Activated T-cell treated with anti-CD3 and anti-CD28 coated beads, Interleukin-2, amount 50 U/mL, for 4 hours (primary cell): ENCODE measurements around the gene SH3PXD2A. TPM values are rescaled to one million over a fixed set of nuclear protein-coding genes. Genes with fewer than 3 reads are reported as not detected.
A peak's percentile ranks its signal among the peaks of the same experiment; 100 is the strongest.

Experiments
- ATAC-seq, 2 donors: fragments of 200-7000 bp; cut with Tn5 transposase; one replicate each; pipeline ENCODE4 v1.10.0; 2021
- DNase-seq: peaks from one replicate; pipeline ENCODE4 v3.0.0-alpha.2; 2020
- H3K27me3 Mint-ChIP-seq: one replicate; pipeline ENCODE4 v1.8.0; 2021; ENCODE audit warnings: low read depth, mixed read lengths
- H3K36me3 Mint-ChIP-seq: one replicate; pipeline ENCODE4 v1.8.0; 2022; ENCODE audit warnings: mixed read lengths; ENCODE audit not compliant: insufficient read depth
- H3K4me1 Mint-ChIP-seq: one replicate; pipeline ENCODE4 v1.8.0; 2021; ENCODE audit warnings: low read depth, mixed read lengths
- H3K4me3 Mint-ChIP-seq: one replicate; pipeline ENCODE4 v1.8.0; 2021; ENCODE audit warnings: mild to moderate bottlenecking, moderate library complexity, mixed read lengths
- H3K9me3 Mint-ChIP-seq: one replicate; pipeline ENCODE4 v1.8.0; 2021; ENCODE audit warnings: mixed read lengths
- total RNA-seq, 3 donors: library from RNA; stranded (reverse); gene quantifications; one replicate each; pipeline ENCODE4 v1.2.1, GENCODE V29; 2021

SH3PXD2A gene
- total RNA-seq, 3 donors from 2014 or later, result 2.4 to 2.8 (median 2.4) TPM

- Mint-ChIP-seq H3K27me3 (no peaks in the 10 kb centered on the region), H3K4me3 (no peak overlapping the region), H3K36me3 (no peaks in the 10 kb centered on the region), H3K9me3 (no peaks in the 10 kb centered on the region), H3K4me1 (no peaks in the 10 kb centered on the region)
- DNase-seq (no peak), ATAC-seq (no peak)
These were observed 284.3 kb downstream of the SH3PXD2A start for GRCh38 chr10:103570844-103571655.

GRCh38 chr10:103569896-103570295 is 285.5 kb downstream of the SH3PXD2A start:
- no peaks in the 10 kb centered on the region for H3K4me1 Mint-ChIP-seq
- no peak overlapping the region for H3K4me3 Mint-ChIP-seq
- DNase-seq (no peak), ATAC-seq (no peak)
- peaks cover under 1% of the 10 kb centered on the region for H3K27me3 Mint-ChIP-seq
- no peaks in the 10 kb centered on the region for H3K36me3 Mint-ChIP-seq
- no peaks in the 10 kb centered on the region for H3K9me3 Mint-ChIP-seq

- Mint-ChIP-seq H3K27me3 (peaks cover 1% of the 10 kb centered on the region), H3K36me3 (no peaks in the 10 kb centered on the region), H3K4me1 (no peaks in the 10 kb centered on the region), H3K4me3 (no peak overlapping the region), H3K9me3 (no peaks in the 10 kb centered on the region)
- ATAC-seq, result no peak
- no peak for DNase-seq
These were observed 286.9 kb downstream of the SH3PXD2A start for GRCh38 chr10:103568505-103568904.

- H3K4me3 Mint-ChIP-seq, result no peak overlapping the region
- H3K4me1 Mint-ChIP-seq, result no peaks in the 10 kb centered on the region
- H3K9me3 Mint-ChIP-seq, result no peaks in the 10 kb centered on the region
- no peaks in the 10 kb centered on the region for H3K36me3 Mint-ChIP-seq
- ATAC-seq (no peak), DNase-seq (no peak)
- H3K27me3 Mint-ChIP-seq, result peaks cover 4% of the 10 kb centered on the region
These were observed 288.8 kb downstream of the SH3PXD2A start for GRCh38 chr10:103566536-103566935.

- peak; percentile 16 for DNase-seq
- no peaks in the 10 kb centered on the region for H3K9me3 Mint-ChIP-seq
- no peaks in the 10 kb centered on the region for H3K36me3 Mint-ChIP-seq
- no peaks in the 10 kb centered on the region for H3K4me1 Mint-ChIP-seq
- peak in 1 of 2 donors; percentile 38 for ATAC-seq
- no peak overlapping the region for H3K4me3 Mint-ChIP-seq
- H3K27me3 Mint-ChIP-seq, result peaks cover 14% of the 10 kb centered on the region
These were observed 290.4 kb downstream of the SH3PXD2A start for GRCh38 chr10:103564776-103565520.

GRCh38 chr10:103564116-103564501 is 291.3 kb downstream of the SH3PXD2A start:
- Mint-ChIP-seq H3K4me3 (no peak overlapping the region), H3K4me1 (no peaks in the 10 kb centered on the region), H3K36me3 (no peaks in the 10 kb centered on the region), H3K9me3 (no peaks in the 10 kb centered on the region), H3K27me3 (peaks cover 21% of the 10 kb centered on the region)
- DNase-seq (no peak), ATAC-seq (no peak)

GRCh38 chr10:103563231-103564115 is 291.9 kb downstream of the SH3PXD2A start:
- H3K27me3 Mint-ChIP-seq, result peaks cover 21% of the 10 kb centered on the region

GRCh38 chr10:103562383-103562782 is 293.0 kb downstream of the SH3PXD2A start:
- Mint-ChIP-seq H3K4me3 (no peak overlapping the region), H3K4me1 (no peaks in the 10 kb centered on the region), H3K9me3 (no peaks in the 10 kb centered on the region), H3K27me3 (peaks cover 24% of the 10 kb centered on the region), H3K36me3 (no peaks in the 10 kb centered on the region)
- no peak for ATAC-seq
- no peak for DNase-seq

More at GRCh38 chr10:103563231-103564115, 291.9 kb downstream of the SH3PXD2A start:
- ATAC-seq (no peak), DNase-seq (no peak)
- H3K4me3 Mint-ChIP-seq, result no peak overlapping the region
- no peaks in the 10 kb centered on the region for H3K36me3 Mint-ChIP-seq
- H3K4me1 Mint-ChIP-seq, result no peaks in the 10 kb centered on the region
- no peaks in the 10 kb centered on the region for H3K9me3 Mint-ChIP-seq

GRCh38 chr10:103560886-103561285 is 294.5 kb downstream of the SH3PXD2A start:
- no peaks in the 10 kb centered on the region for H3K4me1 Mint-ChIP-seq
- no peaks in the 10 kb centered on the region for H3K36me3 Mint-ChIP-seq
- H3K27me3 Mint-ChIP-seq, result peaks cover 32% of the 10 kb centered on the region
- DNase-seq, result no peak
- no peak for ATAC-seq
- H3K4me3 Mint-ChIP-seq, result no peak overlapping the region
- no peaks in the 10 kb centered on the region for H3K9me3 Mint-ChIP-seq

GRCh38 chr10:103559776-103560175 is 295.6 kb downstream of the SH3PXD2A start:
- Mint-ChIP-seq H3K4me3 (no peak overlapping the region), H3K9me3 (no peaks in the 10 kb centered on the region), H3K36me3 (no peaks in the 10 kb centered on the region), H3K27me3 (peaks cover 31% of the 10 kb centered on the region), H3K4me1 (peaks cover 6% of the 10 kb centered on the region)
- no peak for DNase-seq
- ATAC-seq, result no peak

GRCh38 chr10:103558911-103559310 is 296.5 kb downstream of the SH3PXD2A start:
- ATAC-seq (no peak), DNase-seq (no peak)
- H3K4me1 Mint-ChIP-seq, result peaks cover 14% of the 10 kb centered on the region
- no peaks in the 10 kb centered on the region for H3K9me3 Mint-ChIP-seq
- H3K27me3 Mint-ChIP-seq, result peaks cover 40% of the 10 kb centered on the region
- no peaks in the 10 kb centered on the region for H3K36me3 Mint-ChIP-seq
- H3K4me3 Mint-ChIP-seq, result no peak overlapping the region

- Mint-ChIP-seq H3K4me1 (peaks cover 17% of the 10 kb centered on the region), H3K9me3 (no peaks in the 10 kb centered on the region), H3K4me3 (no peak overlapping the region), H3K36me3 (no peaks in the 10 kb centered on the region), H3K27me3 (peaks cover 40% of the 10 kb centered on the region)
- no peak for DNase-seq
- ATAC-seq, result no peak
These were observed 297.9 kb downstream of the SH3PXD2A start for GRCh38 chr10:103557455-103557854.

GRCh38 chr10:103556383-103557007 is 298.9 kb downstream of the SH3PXD2A start:
- ATAC-seq, result no peak
- H3K9me3 Mint-ChIP-seq, result no peaks in the 10 kb centered on the region
- H3K27me3 Mint-ChIP-seq, result peaks cover 37% of the 10 kb centered on the region
- no peak overlapping the region for H3K4me3 Mint-ChIP-seq
- H3K4me1 Mint-ChIP-seq, result peaks cover 17% of the 10 kb centered on the region
- DNase-seq, result no peak
- H3K36me3 Mint-ChIP-seq, result no peaks in the 10 kb centered on the region

GRCh38 chr10:103555712-103556111 is 299.7 kb downstream of the SH3PXD2A start:
- no peak for DNase-seq
- H3K4me1 Mint-ChIP-seq, result peaks cover 17% of the 10 kb centered on the region
- no peak for ATAC-seq
- no peaks in the 10 kb centered on the region for H3K9me3 Mint-ChIP-seq
- peaks cover 33% of the 10 kb centered on the region for H3K27me3 Mint-ChIP-seq
- peak overlapping the region; percentile 33 for H3K4me3 Mint-ChIP-seq
- no peaks in the 10 kb centered on the region for H3K36me3 Mint-ChIP-seq
